C4-2B (cell line): Measurements from ENCODE around the gene KIF23.
A peak's percentile ranks its signal among the peaks of the same experiment; 100 is the strongest.

ENCODE experiments used
- H3K27ac ChIP-seq: fragments of 450-650 bp; 2 replicates; pipeline ENCODE4 v1.5.1; 2017
- CTCF ChIP-seq: fragments of 450-650 bp; conservative IDR thresholded peaks from 2 replicates; pipeline ENCODE4 v1.5.1; 2017; ENCODE audit warnings: mild to moderate bottlenecking
- ZFX ChIP-seq: fragments of 450-650 bp; IDR thresholded peaks from 2 replicates; pipeline ENCODE4 v1.6.1; 2017

Gene KIF23

GRCh38 chr15:69389426-69389825, 24.7 kb upstream of the KIF23 start:
- H3K27ac ChIP-seq, result peak overlapping the region; percentile 69; the same call in 1 of the 2 replicates
- TF ChIP-seq ZFX (no peak), CTCF (no peak)

- H3K27ac ChIP-seq, result peak overlapping the region; percentile 46
Observed at GRCh38 chr15:69390575-69390974, 23.6 kb upstream of the KIF23 start.

GRCh38 chr15:69391046-69391757, 22.9 kb upstream of the KIF23 start:
- H3K27ac ChIP-seq, result peak overlapping the region; percentile 46
- TF ChIP-seq CTCF, result no peak

More at GRCh38 chr15:69390575-69390974, 23.6 kb upstream of the KIF23 start:
- no peak for TF ChIP-seq ZFX
- TF ChIP-seq CTCF, result no peak

- no peak overlapping the region for H3K27ac ChIP-seq
- TF ChIP-seq CTCF, result no peak
- no peak for TF ChIP-seq ZFX
Observed at GRCh38 chr15:69392352-69392751, 21.8 kb upstream of the KIF23 start.

- TF ChIP-seq ZFX (no peak), CTCF (no peak)
- no peak overlapping the region for H3K27ac ChIP-seq
Observed at GRCh38 chr15:69393831-69394491, 20.2 kb upstream of the KIF23 start.

GRCh38 chr15:69394556-69395282, 19.4 kb upstream of the KIF23 start:
- TF ChIP-seq CTCF (peak; percentile 97), ZFX (no peak)
- no peak overlapping the region for H3K27ac ChIP-seq

GRCh38 chr15:69395460-69395859, 18.7 kb upstream of the KIF23 start:
- TF ChIP-seq CTCF (no peak), ZFX (no peak)
- no peak overlapping the region for H3K27ac ChIP-seq
